Measurements from ENCODE around the gene BLOC1S3.
A peak's percentile ranks its signal among the peaks of the same experiment; 100 is the strongest.

BLOC1S3 gene

DNA sequence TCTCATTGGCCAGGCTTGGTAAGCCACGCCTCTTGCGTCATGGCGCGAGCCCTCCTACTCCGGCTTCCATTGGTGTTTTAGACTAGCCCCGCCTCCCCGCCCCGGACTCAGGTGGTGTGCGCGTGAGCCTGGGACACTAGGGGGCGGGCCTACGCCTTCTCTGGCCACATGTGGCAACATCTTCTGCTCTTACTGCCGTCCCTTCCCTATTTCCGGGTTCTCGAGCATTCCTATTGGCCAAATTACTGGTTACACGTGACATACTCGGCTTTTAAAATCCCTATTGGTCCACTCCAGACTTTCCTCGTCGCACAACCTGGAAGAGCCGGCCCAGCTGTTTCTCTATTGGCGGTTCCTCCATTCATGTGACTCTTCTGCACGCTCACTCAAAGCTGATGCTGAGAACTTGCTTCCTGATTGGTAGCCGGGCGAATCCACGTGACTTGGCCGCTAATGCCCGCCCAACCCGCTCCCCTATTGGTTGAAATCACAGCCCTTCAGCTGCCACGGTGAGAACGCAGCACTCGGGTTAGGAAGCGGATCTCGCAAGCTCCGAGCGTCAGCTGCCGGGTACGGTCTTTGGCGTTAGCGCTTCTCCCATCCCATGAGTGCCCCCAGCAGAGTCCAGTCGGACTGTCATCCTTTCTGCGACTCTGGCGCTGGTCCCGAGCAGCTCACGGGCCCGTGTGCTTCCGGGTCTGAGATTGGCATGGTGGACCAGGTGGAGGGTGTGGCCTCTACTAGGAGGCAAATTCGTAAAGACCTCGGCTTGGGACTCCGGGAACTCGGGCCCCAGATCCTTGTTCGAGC, at the start of gene BLOC1S3:
TSS of gene BLOC1S3 (plus strand) at position 523 of the 810 bp plus-strand sequence. CDS start 513 bp downstream, outside the sequence.
- Histone ChIP-seq H3K9ac (ENCODE audit: low read depth in 1 of 2, low read length in 2 of 2) (peak within 1 kb of the TSS; percentile 83 to 96), H3K36me3 (ENCODE audit: control insufficient read depth in 1 of 2, insufficient read depth in 2 of 2, low read length in 2 of 2) (peaks cover 6 to 7% of the 10 kb centered on the region in 2 donors), H3K27ac (ENCODE audit: low read depth, low read length) (peak within 1 kb of the TSS; percentile 95), H3K27me3 (ENCODE audit: control insufficient read depth in 1 of 2, insufficient read depth in 2 of 2, low read length in 2 of 2) (no peaks in the 10 kb centered on the region), H3K4me3 (ENCODE audit: low read depth in 1 of 2, low read length in 2 of 2) (peak within 1 kb of the TSS; percentile 99 to 100), H3K4me1 (ENCODE audit: control insufficient read depth in 1 of 2, insufficient read depth in 2 of 2, low read length in 2 of 2) (peaks cover 16 to 24% of the 10 kb centered on the region in 2 donors), H3K9me3 (ENCODE audit: control insufficient read depth in 1 of 2, low read length in 2 of 2) (no peaks in the 10 kb centered on the region)

GRCh38 chr19:45128806-45129205, 49.8 kb upstream of the BLOC1S3 start:
- H3K27ac ChIP-seq (ENCODE audit: low read depth, low read length): no peak overlapping the region
- H3K36me3 ChIP-seq (ENCODE audit: control insufficient read depth in 1 of 2, insufficient read depth in 2 of 2, low read length in 2 of 2): peaks cover 0 to 18% of the 10 kb centered on the region in 2 donors
- H3K9ac ChIP-seq (ENCODE audit: low read depth in 1 of 2, low read length in 2 of 2): no peak overlapping the region
- peaks cover 6% of the 10 kb centered on the region in 2 donors for H3K4me1 ChIP-seq (ENCODE audit: control insufficient read depth in 1 of 2, insufficient read depth in 2 of 2, low read length in 2 of 2)
- H3K27me3 ChIP-seq (ENCODE audit: control insufficient read depth in 1 of 2, insufficient read depth in 2 of 2, low read length in 2 of 2): no peaks in the 10 kb centered on the region
- no peak overlapping the region for H3K4me3 ChIP-seq (ENCODE audit: low read depth in 1 of 2, low read length in 2 of 2)
- H3K9me3 ChIP-seq (ENCODE audit: control insufficient read depth in 1 of 2, low read length in 2 of 2): no peaks in the 10 kb centered on the region

- Histone ChIP-seq H3K4me1 (ENCODE audit: control insufficient read depth in 1 of 2, insufficient read depth in 2 of 2, low read length in 2 of 2) (peaks cover 6% of the 10 kb centered on the region in 2 donors), H3K4me3 (ENCODE audit: low read depth in 1 of 2, low read length in 2 of 2) (no peak overlapping the region), H3K36me3 (ENCODE audit: control insufficient read depth in 1 of 2, insufficient read depth in 2 of 2, low read length in 2 of 2) (peaks cover 0 to 18% of the 10 kb centered on the region in 2 donors), H3K9me3 (ENCODE audit: control insufficient read depth in 1 of 2, low read length in 2 of 2) (no peaks in the 10 kb centered on the region), H3K27me3 (ENCODE audit: control insufficient read depth in 1 of 2, insufficient read depth in 2 of 2, low read length in 2 of 2) (no peaks in the 10 kb centered on the region), H3K9ac (ENCODE audit: low read depth in 1 of 2, low read length in 2 of 2) (no peak overlapping the region), H3K27ac (ENCODE audit: low read depth, low read length) (no peak overlapping the region)
Measured at GRCh38 chr19:45130236-45130635, 48.3 kb upstream of the BLOC1S3 start.

- H3K27ac ChIP-seq (ENCODE audit: low read depth, low read length): no peak overlapping the region
- H3K4me3 ChIP-seq (ENCODE audit: low read depth in 1 of 2, low read length in 2 of 2): no peak overlapping the region
- no peak overlapping the region for H3K9ac ChIP-seq (ENCODE audit: low read depth in 1 of 2, low read length in 2 of 2)
- no peaks in the 10 kb centered on the region for H3K9me3 ChIP-seq (ENCODE audit: control insufficient read depth in 1 of 2, low read length in 2 of 2)
- peaks cover 0 to 18% of the 10 kb centered on the region in 2 donors for H3K36me3 ChIP-seq (ENCODE audit: control insufficient read depth in 1 of 2, insufficient read depth in 2 of 2, low read length in 2 of 2)
- no peaks in the 10 kb centered on the region for H3K27me3 ChIP-seq (ENCODE audit: control insufficient read depth in 1 of 2, insufficient read depth in 2 of 2, low read length in 2 of 2)
- H3K4me1 ChIP-seq (ENCODE audit: control insufficient read depth in 1 of 2, insufficient read depth in 2 of 2, low read length in 2 of 2): peaks cover 3 to 4% of the 10 kb centered on the region in 2 donors
Measured at GRCh38 chr19:45130888-45131615, 47.5 kb upstream of the BLOC1S3 start.

GRCh38 chr19:45133661-45134060, 44.9 kb upstream of the BLOC1S3 start:
- Histone ChIP-seq H3K4me1 (ENCODE audit: control insufficient read depth in 1 of 2, insufficient read depth in 2 of 2, low read length in 2 of 2) (peaks cover 2 to 11% of the 10 kb centered on the region in 2 donors), H3K36me3 (ENCODE audit: control insufficient read depth in 1 of 2, insufficient read depth in 2 of 2, low read length in 2 of 2) (peaks cover 0 to 12% of the 10 kb centered on the region in 2 donors), H3K9ac (ENCODE audit: low read depth in 1 of 2, low read length in 2 of 2) (no peak overlapping the region), H3K27me3 (ENCODE audit: control insufficient read depth in 1 of 2, insufficient read depth in 2 of 2, low read length in 2 of 2) (no peaks in the 10 kb centered on the region), H3K4me3 (ENCODE audit: low read depth in 1 of 2, low read length in 2 of 2) (no peak overlapping the region), H3K27ac (ENCODE audit: low read depth, low read length) (no peak overlapping the region), H3K9me3 (ENCODE audit: control insufficient read depth in 1 of 2, low read length in 2 of 2) (no peaks in the 10 kb centered on the region)

GRCh38 chr19:45135176-45135885, 43.3 kb upstream of the BLOC1S3 start:
- Histone ChIP-seq H3K9ac (ENCODE audit: low read depth in 1 of 2, low read length in 2 of 2) (no peak overlapping the region), H3K4me3 (ENCODE audit: low read depth in 1 of 2, low read length in 2 of 2) (no peak overlapping the region), H3K36me3 (ENCODE audit: control insufficient read depth in 1 of 2, insufficient read depth in 2 of 2, low read length in 2 of 2) (peaks cover 0 to 7% of the 10 kb centered on the region in 2 donors), H3K4me1 (ENCODE audit: control insufficient read depth in 1 of 2, insufficient read depth in 2 of 2, low read length in 2 of 2) (peaks cover 2 to 11% of the 10 kb centered on the region in 2 donors), H3K27ac (ENCODE audit: low read depth, low read length) (no peak overlapping the region), H3K27me3 (ENCODE audit: control insufficient read depth in 1 of 2, insufficient read depth in 2 of 2, low read length in 2 of 2) (no peaks in the 10 kb centered on the region), H3K9me3 (ENCODE audit: control insufficient read depth in 1 of 2, low read length in 2 of 2) (no peaks in the 10 kb centered on the region)

- Histone ChIP-seq H3K4me3 (ENCODE audit: low read depth in 1 of 2, low read length in 2 of 2) (no peak overlapping the region), H3K9me3 (ENCODE audit: control insufficient read depth in 1 of 2, low read length in 2 of 2) (no peaks in the 10 kb centered on the region), H3K9ac (ENCODE audit: low read depth in 1 of 2, low read length in 2 of 2) (no peak overlapping the region), H3K36me3 (ENCODE audit: control insufficient read depth in 1 of 2, insufficient read depth in 2 of 2, low read length in 2 of 2) (peaks cover 0 to 14% of the 10 kb centered on the region in 2 donors), H3K4me1 (ENCODE audit: control insufficient read depth in 1 of 2, insufficient read depth in 2 of 2, low read length in 2 of 2) (peaks cover 2 to 11% of the 10 kb centered on the region in 2 donors), H3K27ac (ENCODE audit: low read depth, low read length) (no peak overlapping the region), H3K27me3 (ENCODE audit: control insufficient read depth in 1 of 2, insufficient read depth in 2 of 2, low read length in 2 of 2) (no peaks in the 10 kb centered on the region)
Measured at GRCh38 chr19:45136507-45137178, 41.9 kb upstream of the BLOC1S3 start.

DNA sequence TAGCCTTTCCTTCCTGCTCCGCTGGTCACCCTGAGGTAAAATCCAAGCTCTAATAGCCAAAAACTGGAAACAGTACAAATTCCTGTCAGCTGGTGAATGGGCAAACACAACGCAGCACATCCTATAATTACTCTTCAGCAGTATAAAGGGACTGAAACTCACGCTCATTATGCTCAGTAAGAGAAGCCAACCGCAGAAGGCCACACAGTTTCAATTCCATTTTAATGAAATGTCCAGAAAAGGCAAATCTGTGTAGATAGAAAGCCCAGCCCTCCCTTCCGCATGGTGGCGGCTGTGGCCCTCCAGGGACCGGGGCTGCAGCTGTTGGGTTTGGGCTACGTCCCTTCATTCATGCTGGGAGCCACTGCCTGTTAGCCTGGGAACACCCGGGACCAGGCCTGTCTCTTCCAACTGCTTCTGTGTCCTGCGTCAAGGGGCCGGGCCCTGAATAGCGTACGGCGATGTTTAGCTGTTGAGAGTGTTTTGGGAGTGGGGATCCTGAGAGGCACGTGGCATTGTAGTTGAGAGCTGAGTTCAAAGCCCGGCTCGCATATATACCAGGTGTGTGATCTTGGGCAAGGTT, 41.3 kb upstream of the BLOC1S3 start:
- peaks cover 2 to 18% of the 10 kb centered on the region in 2 donors for H3K36me3 ChIP-seq (ENCODE audit: control insufficient read depth in 1 of 2, insufficient read depth in 2 of 2, low read length in 2 of 2)
- no peaks in the 10 kb centered on the region for H3K27me3 ChIP-seq (ENCODE audit: control insufficient read depth in 1 of 2, insufficient read depth in 2 of 2, low read length in 2 of 2)
- H3K27ac ChIP-seq (ENCODE audit: low read depth, low read length): no peak overlapping the region
- H3K9ac ChIP-seq (ENCODE audit: low read depth in 1 of 2, low read length in 2 of 2): no peak overlapping the region
- H3K4me3 ChIP-seq (ENCODE audit: low read depth in 1 of 2, low read length in 2 of 2): no peak overlapping the region
- H3K9me3 ChIP-seq (ENCODE audit: control insufficient read depth in 1 of 2, low read length in 2 of 2): no peaks in the 10 kb centered on the region
- H3K4me1 ChIP-seq (ENCODE audit: control insufficient read depth in 1 of 2, insufficient read depth in 2 of 2, low read length in 2 of 2): peaks cover 2 to 11% of the 10 kb centered on the region in 2 donors

- peaks cover 2 to 11% of the 10 kb centered on the region in 2 donors for H3K4me1 ChIP-seq (ENCODE audit: control insufficient read depth in 1 of 2, insufficient read depth in 2 of 2, low read length in 2 of 2)
- H3K4me3 ChIP-seq (ENCODE audit: low read depth in 1 of 2, low read length in 2 of 2): no peak overlapping the region
- peaks cover 11 to 27% of the 10 kb centered on the region in 2 donors for H3K36me3 ChIP-seq (ENCODE audit: control insufficient read depth in 1 of 2, insufficient read depth in 2 of 2, low read length in 2 of 2)
- no peak overlapping the region for H3K27ac ChIP-seq (ENCODE audit: low read depth, low read length)
- no peaks in the 10 kb centered on the region for H3K27me3 ChIP-seq (ENCODE audit: control insufficient read depth in 1 of 2, insufficient read depth in 2 of 2, low read length in 2 of 2)
- no peak overlapping the region for H3K9ac ChIP-seq (ENCODE audit: low read depth in 1 of 2, low read length in 2 of 2)
- H3K9me3 ChIP-seq (ENCODE audit: control insufficient read depth in 1 of 2, low read length in 2 of 2): no peaks in the 10 kb centered on the region
Measured at GRCh38 chr19:45138303-45138751, 40.3 kb upstream of the BLOC1S3 start.

All from duodenal mucosa (tissue), 2 donors.